GM19099 (cell line): ENCODE measurements around the gene PCDHB10.
"Not testable (repeated sequence)": the region's sequence is repeated elsewhere in the genome, so short reads cannot be mapped to it uniquely, and the experiment has no call there.

Experiments used
- POLR2A ChIP-seq: IDR thresholded peaks from 3 replicates; pipeline ENCODE4 v1.6.1; 2011; ENCODE audit warnings: low read depth; ENCODE audit not compliant: insufficient read length; ENCODE audit errors: extremely low read depth

The PCDHB10 gene

DNA sequence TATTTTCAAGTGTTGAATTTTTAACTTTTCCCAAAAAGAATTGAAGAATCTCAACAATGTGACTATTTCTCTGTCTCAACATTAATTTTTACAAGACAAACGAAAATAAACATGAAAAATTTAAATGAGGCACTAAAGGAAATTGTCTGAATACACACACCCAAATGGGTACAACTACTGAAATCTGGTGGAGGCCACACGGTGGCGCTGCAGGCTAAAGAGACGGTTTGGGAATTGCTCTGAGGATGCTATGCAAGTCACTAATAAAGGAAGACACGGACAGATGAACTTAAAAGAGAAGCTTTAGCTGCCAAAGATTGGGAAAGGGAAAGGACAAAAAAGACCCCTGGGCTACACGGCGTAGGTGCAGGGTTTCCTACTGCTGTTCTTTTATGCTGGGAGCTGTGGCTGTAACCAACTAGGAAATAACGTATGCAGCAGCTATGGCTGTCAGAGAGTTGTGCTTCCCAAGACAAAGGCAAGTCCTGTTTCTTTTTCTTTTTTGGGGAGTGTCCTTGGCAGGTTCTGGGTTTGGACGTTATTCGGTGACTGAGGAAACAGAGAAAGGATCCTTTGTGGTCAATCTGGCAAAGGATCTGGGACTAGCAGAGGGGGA lies at the start of gene PCDHB10:
TSS of gene PCDHB10 (plus strand) at position 244 of the 616 bp plus-strand sequence. CDS start at position 444, 200 bp downstream.
- TF ChIP-seq POLR2A: no peak

- no peak for TF ChIP-seq POLR2A
These were observed 42.3 kb upstream of the PCDHB10 start, which contains the start of gene PCDHB6 for GRCh38 chr5:141149812-141150211. Gene PCDHB6, plus strand, starts transcription at chr5:141150057. Its CDS starts 201 bp downstream, at chr5:141150258.

GRCh38 chr5:141150224-141150992 lies 41.7 kb upstream of the PCDHB10 start:
- no peak for TF ChIP-seq POLR2A

- no peak for TF ChIP-seq POLR2A
These were observed 41.2 kb upstream of the PCDHB10 start for GRCh38 chr5:141150993-141151325.

DNA sequence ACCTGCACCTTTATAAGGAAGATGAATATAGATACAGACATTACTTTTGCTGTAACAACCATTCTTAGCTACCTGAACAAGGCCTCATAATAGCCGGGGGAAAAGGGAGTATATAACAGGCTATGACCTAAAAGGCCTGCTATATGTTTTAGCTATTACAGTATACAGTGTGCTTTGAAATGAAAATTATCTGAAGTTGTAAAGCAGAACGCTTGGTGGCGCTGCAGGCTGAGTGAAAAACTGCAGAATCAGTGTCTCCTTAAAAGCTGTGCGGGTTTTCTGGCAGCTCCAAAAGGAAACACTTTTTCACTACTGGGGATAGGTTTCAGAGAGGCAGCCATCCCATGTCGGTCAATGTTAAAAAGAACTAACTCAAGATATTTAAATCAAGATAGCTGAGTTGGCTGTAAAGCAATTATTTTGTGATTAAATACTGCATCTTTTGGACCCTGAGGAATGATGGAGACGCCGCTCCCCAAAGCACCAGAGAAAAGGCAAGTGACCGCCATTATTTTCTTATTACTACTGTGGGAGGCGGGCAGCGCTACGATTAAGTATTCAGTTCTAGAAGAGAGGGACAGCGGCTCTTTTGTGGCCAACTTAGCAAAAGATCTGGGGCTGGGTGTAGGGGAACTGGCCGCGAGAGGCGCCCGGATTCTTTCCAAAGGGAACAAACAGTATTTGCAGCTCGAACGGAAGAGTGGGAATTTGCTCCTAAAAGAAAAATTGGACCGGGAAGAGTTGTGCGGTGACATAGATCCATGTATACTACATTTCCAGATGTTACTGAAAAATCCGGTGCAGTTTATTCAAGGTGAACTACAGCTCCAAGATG lies 36.4 kb upstream of the PCDHB10 start:
- no peak for TF ChIP-seq POLR2A

DNA sequence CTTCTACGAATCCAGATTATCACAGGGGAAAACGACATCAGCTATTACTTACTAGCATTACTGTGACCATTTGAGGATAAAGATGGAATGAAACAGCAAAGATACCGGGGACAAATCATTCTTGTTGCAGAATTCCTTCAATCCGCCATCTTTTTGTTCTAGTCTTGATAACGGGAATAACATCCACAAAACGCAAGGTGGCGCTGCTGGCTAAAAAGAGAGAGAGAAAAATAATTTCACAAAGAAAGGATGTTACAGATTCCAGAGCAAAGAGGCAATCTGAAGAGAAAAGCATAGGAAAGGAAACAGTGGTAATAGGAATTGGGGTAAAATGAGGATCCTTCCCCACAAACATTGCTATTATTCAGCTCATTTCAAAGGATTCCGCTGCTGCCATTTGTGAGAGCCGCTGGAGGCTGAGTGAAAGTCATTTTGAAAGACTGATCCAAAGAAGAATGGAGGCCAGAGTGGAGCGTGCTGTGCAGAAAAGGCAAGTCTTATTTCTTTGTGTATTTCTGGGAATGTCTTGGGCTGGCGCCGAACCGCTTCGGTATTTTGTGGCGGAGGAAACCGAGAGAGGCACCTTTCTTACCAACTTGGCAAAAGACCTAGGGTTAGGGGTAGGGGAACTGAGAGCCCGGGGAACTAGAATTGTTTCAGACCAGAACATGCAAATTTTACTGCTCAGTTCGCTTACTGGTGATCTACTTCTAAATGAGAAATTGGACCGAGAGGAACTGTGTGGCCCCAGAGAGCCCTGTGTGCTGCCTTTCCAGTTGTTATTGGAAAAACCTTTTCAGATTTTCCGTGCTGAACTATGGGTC lies 19.6 kb upstream of the PCDHB10 start, which contains the start of gene PCDHB7:
TSS of gene PCDHB7 (plus strand) at position 264 of the 824 bp plus-strand sequence. CDS start at position 456, 192 bp downstream.
- TF ChIP-seq POLR2A: no peak

DNA sequence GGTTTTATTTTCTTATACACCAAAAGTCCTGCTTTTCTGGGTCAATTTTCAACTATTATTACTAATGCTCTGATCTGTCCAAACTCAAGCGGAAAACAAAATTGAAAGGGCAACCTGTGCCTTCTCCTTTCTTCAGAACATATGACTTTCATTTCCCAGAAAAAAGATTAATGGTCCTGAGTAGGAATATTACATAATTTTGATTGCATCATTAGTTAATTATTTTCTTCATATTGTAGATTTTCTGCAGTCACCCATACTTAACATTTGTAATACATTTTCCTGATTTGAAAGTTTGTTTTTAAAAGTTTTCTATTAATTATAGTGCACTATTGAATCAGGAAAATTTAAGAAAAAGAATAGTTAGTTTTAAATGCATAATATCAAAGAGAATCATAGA lies 16.2 kb upstream of the PCDHB10 start:
- TF ChIP-seq POLR2A: no peak

- not testable (repeated sequence) for TF ChIP-seq POLR2A
These were observed 14.5 kb upstream of the PCDHB10 start, which contains the start of gene PCDHB8 for GRCh38 chr5:141177577-141178191. Gene PCDHB8, plus strand, starts transcription at chr5:141177790. Its CDS starts 245 bp downstream, at chr5:141178035.

GRCh38 chr5:141180313-141180712 lies 11.8 kb upstream of the PCDHB10 start:
- TF ChIP-seq POLR2A: no peak

DNA sequence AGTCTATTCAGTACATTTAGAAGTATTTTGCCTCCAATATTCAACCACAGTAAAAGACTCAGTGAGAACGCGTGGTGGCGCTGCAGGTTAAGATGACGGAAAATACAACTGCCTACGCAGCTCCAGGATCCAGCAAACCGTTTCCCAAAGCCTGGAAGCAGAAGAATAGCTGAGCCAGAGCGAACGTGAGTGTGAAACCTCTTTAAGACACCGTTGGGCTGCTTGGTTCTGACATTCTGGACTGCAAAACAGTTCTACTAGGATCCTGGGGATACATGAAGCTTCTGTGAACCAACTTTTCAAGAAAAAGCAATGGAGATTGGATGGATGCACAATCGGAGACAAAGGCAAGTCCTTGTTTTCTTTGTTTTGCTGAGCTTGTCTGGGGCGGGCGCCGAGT lies 9.9 kb upstream of the PCDHB10 start, which contains the start of gene PCDHB16:
TSS of gene PCDHB16 (plus strand) at position 140 of the 400 bp plus-strand sequence. CDS start at position 313, 173 bp downstream.
- no peak for TF ChIP-seq POLR2A

- TF ChIP-seq POLR2A: no peak
These were observed 5.1 kb upstream of the PCDHB10 start, which contains the start of gene PCDHB9 for GRCh38 chr5:141186897-141187512. Gene PCDHB9, plus strand, starts transcription at chr5:141187161. Its CDS starts 158 bp downstream, at chr5:141187319.

GRCh38 chr5:141196363-141196762 lies 4.2 kb downstream of the PCDHB10 start:
- no peak for TF ChIP-seq POLR2A
